DND-41 (cell line): ENCODE measurements around the gene LAG3.
"Not testable (repeated sequence)": the region's sequence is repeated elsewhere in the genome, so short reads cannot be mapped to it uniquely, and the experiment has no call there.

Experiments used
- CTCF ChIP-seq: IDR thresholded peaks from 2 replicates; pipeline ENCODE4 v1.5.1; 2012; ENCODE audit warnings: borderline replicate concordance, low read length, moderate library complexity, mild to moderate bottlenecking; ENCODE audit not compliant: poor library complexity, severe bottlenecking; ENCODE audit errors: extremely low read depth
- EZH2 ChIP-seq: IDR thresholded peaks from 3 replicates; pipeline ENCODE4 v1.6.1; 2012; ENCODE audit warnings: borderline replicate concordance, low read depth, mild to moderate bottlenecking, moderate library complexity, low read length, inconsistent platforms; ENCODE audit not compliant: severe bottlenecking

- not testable (repeated sequence) for TF ChIP-seq CTCF, EZH2
Observed at GRCh38 chr12:6743300-6743699, 29.0 kb upstream of the LAG3 start.
